Measurements from ENCODE around the gene LRP1B. TPM values are rescaled to one million over a fixed set of nuclear protein-coding genes. Genes with fewer than 3 reads are reported as not detected.

LRP1B gene
- total and polyA plus RNA-seq, 5 donors from 2014 or later: not detected

- no peaks in the 10 kb centered on the region for H3K4me1 Mint-ChIP-seq
- Histone ChIP-seq H3K36me3 (ENCODE audit: control insufficient read depth, insufficient read depth, low read length) (no peaks in the 10 kb centered on the region), H3K9me3 (ENCODE audit: control insufficient read depth in 2 of 2, low read length in 2 of 2) (peaks cover 0 to 4% of the 10 kb centered on the region in 2 experiments), H3K27ac (ENCODE audit: insufficient read depth, low read length, poor library complexity, severe bottlenecking) (no peak overlapping the region), H3K4me1 (ENCODE audit: control insufficient read depth, insufficient read depth, low read length, poor library complexity, severe bottlenecking) (no peaks in the 10 kb centered on the region), H3K4me3 (ENCODE audit: low read depth, low read length) (no peak overlapping the region), H3K27me3 (ENCODE audit: control insufficient read depth, insufficient read depth, low read length) (no peaks in the 10 kb centered on the region)
- no peaks in the 10 kb centered on the region for H3K36me3 Mint-ChIP-seq
- peaks cover 0 to 28% (median 3%) of the 10 kb centered on the region in 7 donors for H3K9me3 Mint-ChIP-seq
- no peak overlapping the region for H3K27ac Mint-ChIP-seq
- DNase-seq: no peak
- no peak overlapping the region for H3K4me3 Mint-ChIP-seq
- no peaks in the 10 kb centered on the region for H3K27me3 Mint-ChIP-seq
- ATAC-seq (ENCODE audit: low read depth in 2 of 2): no peak
Measured at GRCh38 chr2:140882671-140883620, 1247.9 kb downstream of the LRP1B start.

- no peak overlapping the region for H3K27ac Mint-ChIP-seq
- Histone ChIP-seq H3K4me3 (ENCODE audit: low read depth, low read length) (no peak overlapping the region), H3K27me3 (ENCODE audit: control insufficient read depth, insufficient read depth, low read length) (no peaks in the 10 kb centered on the region), H3K36me3 (ENCODE audit: control insufficient read depth, insufficient read depth, low read length) (no peaks in the 10 kb centered on the region), H3K9me3 (ENCODE audit: control insufficient read depth in 2 of 2, low read length in 2 of 2) (peaks cover 0 to 4% of the 10 kb centered on the region in 2 experiments), H3K27ac (ENCODE audit: insufficient read depth, low read length, poor library complexity, severe bottlenecking) (no peak overlapping the region), H3K4me1 (ENCODE audit: control insufficient read depth, insufficient read depth, low read length, poor library complexity, severe bottlenecking) (no peaks in the 10 kb centered on the region)
- H3K9me3 Mint-ChIP-seq: peaks cover 0 to 23% (median 4%) of the 10 kb centered on the region in 7 donors
- no peak overlapping the region for H3K4me3 Mint-ChIP-seq
- DNase-seq (no peak), ATAC-seq (ENCODE audit: low read depth in 2 of 2) (no peak)
- H3K36me3 Mint-ChIP-seq: no peaks in the 10 kb centered on the region
- H3K4me1 Mint-ChIP-seq: no peaks in the 10 kb centered on the region
- no peaks in the 10 kb centered on the region for H3K27me3 Mint-ChIP-seq
Measured at GRCh38 chr2:140880573-140880972, 1250.2 kb downstream of the LRP1B start.

GRCh38 chr2:140876015-140876414 lies 1254.8 kb downstream of the LRP1B start:
- H3K4me1 ChIP-seq (ENCODE audit: control insufficient read depth, insufficient read depth, low read length, poor library complexity, severe bottlenecking): no peaks in the 10 kb centered on the region
- H3K27ac Mint-ChIP-seq: no peak overlapping the region
- no peaks in the 10 kb centered on the region for H3K36me3 ChIP-seq (ENCODE audit: control insufficient read depth, insufficient read depth, low read length)
- no peaks in the 10 kb centered on the region for H3K27me3 Mint-ChIP-seq
- H3K9me3 Mint-ChIP-seq: peaks cover 0 to 20% (median 4%) of the 10 kb centered on the region in 7 donors
- no peaks in the 10 kb centered on the region for H3K36me3 Mint-ChIP-seq
- no peaks in the 10 kb centered on the region for H3K27me3 ChIP-seq (ENCODE audit: control insufficient read depth, insufficient read depth, low read length)
- DNase-seq (no peak), ATAC-seq (ENCODE audit: low read depth in 2 of 2) (no peak)
- no peak overlapping the region for H3K27ac ChIP-seq (ENCODE audit: insufficient read depth, low read length, poor library complexity, severe bottlenecking)
- H3K4me1 Mint-ChIP-seq: no peaks in the 10 kb centered on the region
- no peak overlapping the region for H3K4me3 Mint-ChIP-seq
- H3K4me3 ChIP-seq (ENCODE audit: low read depth, low read length): no peak overlapping the region
- no peaks in the 10 kb centered on the region for H3K9me3 ChIP-seq (ENCODE audit: control insufficient read depth in 2 of 2, low read length in 2 of 2)

- Mint-ChIP-seq H3K4me1 (no peaks in the 10 kb centered on the region), H3K27me3 (no peaks in the 10 kb centered on the region), H3K9me3 (peaks cover 1 to 13% (median 6%) of the 10 kb centered on the region in 7 donors), H3K4me3 (no peak overlapping the region), H3K36me3 (no peaks in the 10 kb centered on the region), H3K27ac (no peak overlapping the region)
- Histone ChIP-seq H3K36me3 (ENCODE audit: control insufficient read depth, insufficient read depth, low read length) (no peaks in the 10 kb centered on the region), H3K9me3 (ENCODE audit: control insufficient read depth in 2 of 2, low read length in 2 of 2) (no peaks in the 10 kb centered on the region), H3K27ac (ENCODE audit: insufficient read depth, low read length, poor library complexity, severe bottlenecking) (no peak overlapping the region), H3K4me1 (ENCODE audit: control insufficient read depth, insufficient read depth, low read length, poor library complexity, severe bottlenecking) (no peaks in the 10 kb centered on the region), H3K27me3 (ENCODE audit: control insufficient read depth, insufficient read depth, low read length) (no peaks in the 10 kb centered on the region), H3K4me3 (ENCODE audit: low read depth, low read length) (no peak overlapping the region)
- no peak for ATAC-seq (ENCODE audit: low read depth in 2 of 2)
- DNase-seq: no peak
Measured at GRCh38 chr2:140873915-140874531, 1256.8 kb downstream of the LRP1B start.

- peaks cover 2 to 16% (median 9%) of the 10 kb centered on the region in 7 donors for H3K9me3 Mint-ChIP-seq
- H3K27ac Mint-ChIP-seq: no peak overlapping the region
- H3K4me1 ChIP-seq (ENCODE audit: control insufficient read depth, insufficient read depth, low read length, poor library complexity, severe bottlenecking): no peaks in the 10 kb centered on the region
- no peak overlapping the region for H3K4me3 ChIP-seq (ENCODE audit: low read depth, low read length)
- no peak for DNase-seq
- H3K4me3 Mint-ChIP-seq: no peak overlapping the region
- H3K36me3 Mint-ChIP-seq: no peaks in the 10 kb centered on the region
- H3K27me3 Mint-ChIP-seq: no peaks in the 10 kb centered on the region
- no peaks in the 10 kb centered on the region for H3K36me3 ChIP-seq (ENCODE audit: control insufficient read depth, insufficient read depth, low read length)
- no peaks in the 10 kb centered on the region for H3K9me3 ChIP-seq (ENCODE audit: control insufficient read depth in 2 of 2, low read length in 2 of 2)
- ATAC-seq (ENCODE audit: low read depth in 2 of 2): no peak
- H3K27me3 ChIP-seq (ENCODE audit: control insufficient read depth, insufficient read depth, low read length): no peaks in the 10 kb centered on the region
- no peak overlapping the region for H3K27ac ChIP-seq (ENCODE audit: insufficient read depth, low read length, poor library complexity, severe bottlenecking)
- H3K4me1 Mint-ChIP-seq: no peaks in the 10 kb centered on the region
Measured at GRCh38 chr2:140869925-140870324, 1260.9 kb downstream of the LRP1B start.

GRCh38 chr2:140869107-140869506 lies 1261.7 kb downstream of the LRP1B start:
- Mint-ChIP-seq H3K4me3 (no peak overlapping the region), H3K9me3 (peaks cover 2 to 15% (median 9%) of the 10 kb centered on the region in 7 donors), H3K27me3 (no peaks in the 10 kb centered on the region), H3K36me3 (no peaks in the 10 kb centered on the region), H3K27ac (no peak overlapping the region), H3K4me1 (no peaks in the 10 kb centered on the region)
- Histone ChIP-seq H3K36me3 (ENCODE audit: control insufficient read depth, insufficient read depth, low read length) (no peaks in the 10 kb centered on the region), H3K27me3 (ENCODE audit: control insufficient read depth, insufficient read depth, low read length) (no peaks in the 10 kb centered on the region), H3K27ac (ENCODE audit: insufficient read depth, low read length, poor library complexity, severe bottlenecking) (no peak overlapping the region), H3K4me1 (ENCODE audit: control insufficient read depth, insufficient read depth, low read length, poor library complexity, severe bottlenecking) (no peaks in the 10 kb centered on the region), H3K4me3 (ENCODE audit: low read depth, low read length) (no peak overlapping the region), H3K9me3 (ENCODE audit: control insufficient read depth in 2 of 2, low read length in 2 of 2) (no peaks in the 10 kb centered on the region)
- DNase-seq (no peak), ATAC-seq (ENCODE audit: low read depth in 2 of 2) (no peak)

- ATAC-seq (ENCODE audit: low read depth in 2 of 2): no peak
- Mint-ChIP-seq H3K4me1 (no peaks in the 10 kb centered on the region), H3K4me3 (no peak overlapping the region), H3K9me3 (peaks cover 4 to 29% (median 11%) of the 10 kb centered on the region in 7 donors), H3K36me3 (no peaks in the 10 kb centered on the region), H3K27ac (no peak overlapping the region), H3K27me3 (no peaks in the 10 kb centered on the region)
- Histone ChIP-seq H3K27ac (ENCODE audit: insufficient read depth, low read length, poor library complexity, severe bottlenecking) (no peak overlapping the region), H3K36me3 (ENCODE audit: control insufficient read depth, insufficient read depth, low read length) (no peaks in the 10 kb centered on the region), H3K9me3 (ENCODE audit: control insufficient read depth in 2 of 2, low read length in 2 of 2) (no peaks in the 10 kb centered on the region), H3K4me3 (ENCODE audit: low read depth, low read length) (no peak overlapping the region), H3K4me1 (ENCODE audit: control insufficient read depth, insufficient read depth, low read length, poor library complexity, severe bottlenecking) (no peaks in the 10 kb centered on the region), H3K27me3 (ENCODE audit: control insufficient read depth, insufficient read depth, low read length) (no peaks in the 10 kb centered on the region)
- DNase-seq: no peak
Measured at GRCh38 chr2:140865837-140866236, 1265.0 kb downstream of the LRP1B start.

Measured in CD4-positive, CD25-positive, alpha-beta regulatory T cell (primary cell).